Measurements from ENCODE around the gene POC1B. TPM values are rescaled to one million over a fixed set of nuclear protein-coding genes. Genes with fewer than 3 reads are reported as not detected.

POC1B gene
- total RNA-seq, 1 experiment from 2014 or later = 25.0 TPM

DNA sequence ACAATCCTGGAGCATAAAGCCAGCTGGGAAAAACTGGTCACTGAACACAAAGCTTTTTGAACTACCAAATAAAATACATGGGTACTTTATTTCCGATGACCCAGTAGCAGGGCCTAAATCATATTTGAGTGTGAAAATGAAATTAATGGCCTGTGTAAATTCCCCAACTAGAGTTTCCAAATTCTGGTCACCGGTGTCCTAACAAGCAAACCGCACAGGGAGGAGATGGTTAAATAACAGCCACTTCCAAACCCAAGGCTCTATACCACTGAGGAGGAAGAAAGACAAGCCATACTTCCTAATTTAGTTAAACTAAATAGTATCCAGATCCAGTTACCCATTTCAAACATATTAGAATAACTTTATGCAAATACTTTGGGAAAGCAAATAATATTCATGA is 133.5 kb downstream of the POC1B start:
- no peaks in the 10 kb centered on the region for H3K9me2 ChIP-seq (replicated peaks; ENCODE audit: low read length)
- no TSS peak for BruUV-seq (replicated peaks)
- ATAC-seq = no peak
- H3K4me1 ChIP-seq (ENCODE audit: insufficient read depth, low read length) = peaks cover 24% of the 10 kb centered on the region
- H4K20me1 ChIP-seq (ENCODE audit: low read length) = no peaks in the 10 kb centered on the region
- H3K9ac ChIP-seq (ENCODE audit: low read length) = no peak overlapping the region
- H3K27me3 ChIP-seq (ENCODE audit: low read length) = no peaks in the 10 kb centered on the region
- H3K79me2 ChIP-seq (ENCODE audit: low read length) = no peaks in the 10 kb centered on the region
- CTCF ChIA-PET = interaction anchor here (0.6 kb wide), 1 partner anchor 230 kb away, joined by 6 read pairs; no protein-coding TSS in a partner anchor
- POLR2A ChIA-PET (ENCODE audit: unreplicated experiment) = no interaction called here
- H3K27ac ChIP-seq (ENCODE audit: low read length) = no peak overlapping the region
- no peak overlapping the region for H3K4me3 ChIP-seq (ENCODE audit: low read length)
- no peak overlapping the region for H3K4me2 ChIP-seq (ENCODE audit: low read length)
- no peaks in the 10 kb centered on the region for H3K36me3 ChIP-seq (ENCODE audit: low read depth, low read length)
- no peaks in the 10 kb centered on the region for H3K9me3 ChIP-seq (ENCODE audit: low read length)
- H2AFZ ChIP-seq (ENCODE audit: low read length) = no peak overlapping the region
- DNase-seq = no peak
- peaks cover 2% of the 10 kb centered on the region for H3F3A ChIP-seq (ENCODE audit: low read length, unreplicated experiment)
- TF ChIP-seq EZH2 (IDR thresholded peaks at IDR 0.05; ENCODE audit: low read length, unreplicated experiment) = no peak
- TF ChIP-seq, protein P1, sequence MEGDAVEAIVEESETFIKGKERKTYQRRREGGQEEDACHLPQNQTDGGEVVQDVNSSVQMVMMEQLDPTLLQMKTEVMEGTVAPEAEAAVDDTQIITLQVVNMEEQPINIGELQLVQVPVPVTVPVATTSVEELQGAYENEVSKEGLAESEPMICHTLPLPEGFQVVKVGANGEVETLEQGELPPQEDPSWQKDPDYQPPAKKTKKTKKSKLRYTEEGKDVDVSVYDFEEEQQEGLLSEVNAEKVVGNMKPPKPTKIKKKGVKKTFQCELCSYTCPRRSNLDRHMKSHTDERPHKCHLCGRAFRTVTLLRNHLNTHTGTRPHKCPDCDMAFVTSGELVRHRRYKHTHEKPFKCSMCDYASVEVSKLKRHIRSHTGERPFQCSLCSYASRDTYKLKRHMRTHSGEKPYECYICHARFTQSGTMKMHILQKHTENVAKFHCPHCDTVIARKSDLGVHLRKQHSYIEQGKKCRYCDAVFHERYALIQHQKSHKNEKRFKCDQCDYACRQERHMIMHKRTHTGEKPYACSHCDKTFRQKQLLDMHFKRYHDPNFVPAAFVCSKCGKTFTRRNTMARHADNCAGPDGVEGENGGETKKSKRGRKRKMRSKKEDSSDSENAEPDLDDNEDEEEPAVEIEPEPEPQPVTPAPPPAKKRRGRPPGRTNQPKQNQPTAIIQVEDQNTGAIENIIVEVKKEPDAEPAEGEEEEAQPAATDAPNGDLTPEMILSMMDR (conservative IDR thresholded peaks at IDR 0.05; ENCODE audit: low read depth, low read length) = no peak
- no peak for TF ChIP-seq EZH2phosphoT487 (IDR thresholded peaks at IDR 0.05; ENCODE audit: borderline replicate concordance, low read length)
- intact Hi-C loops (cut with micrococcal nuclease) = no loop called here

- ATAC-seq (no peak), DNase-seq (no peak)
- no peak overlapping the region for H3K9ac ChIP-seq (ENCODE audit: low read length)
- peaks cover 2% of the 10 kb centered on the region for H3F3A ChIP-seq (ENCODE audit: low read length, unreplicated experiment)
- H3K4me3 ChIP-seq (ENCODE audit: low read length) = no peak overlapping the region
- peak overlapping the region; percentile 12; the same call in 1 of the 2 replicates for H3K4me2 ChIP-seq (ENCODE audit: low read length)
- intact Hi-C loops (cut with micrococcal nuclease) = no loop called here
- no TSS peak for BruUV-seq (replicated peaks)
- H3K36me3 ChIP-seq (ENCODE audit: low read depth, low read length) = no peaks in the 10 kb centered on the region
- no peaks in the 10 kb centered on the region for H4K20me1 ChIP-seq (ENCODE audit: low read length)
- CTCF ChIA-PET = interaction anchor here (0.6 kb wide), 1 partner anchor 230 kb away, joined by 6 read pairs; no protein-coding TSS in a partner anchor
- H3K9me3 ChIP-seq (ENCODE audit: low read length) = no peaks in the 10 kb centered on the region
- peaks cover 24% of the 10 kb centered on the region for H3K4me1 ChIP-seq (ENCODE audit: insufficient read depth, low read length)
- POLR2A ChIA-PET (ENCODE audit: unreplicated experiment) = no interaction called here
- H3K27me3 ChIP-seq (ENCODE audit: low read length) = no peaks in the 10 kb centered on the region
- no peak for TF ChIP-seq EZH2 (IDR thresholded peaks at IDR 0.05; ENCODE audit: low read length, unreplicated experiment)
- TF ChIP-seq, protein P1 (conservative IDR thresholded peaks at IDR 0.05; ENCODE audit: low read depth, low read length) = no peak
- no peak for TF ChIP-seq EZH2phosphoT487 (IDR thresholded peaks at IDR 0.05; ENCODE audit: borderline replicate concordance, low read length)
- H3K27ac ChIP-seq (ENCODE audit: low read length) = peak overlapping the region; percentile 84
- H3K79me2 ChIP-seq (ENCODE audit: low read length) = no peaks in the 10 kb centered on the region
- no peak overlapping the region for H2AFZ ChIP-seq (ENCODE audit: low read length)
- no peaks in the 10 kb centered on the region for H3K9me2 ChIP-seq (replicated peaks; ENCODE audit: low read length)
These were observed 134.0 kb downstream of the POC1B start for GRCh38 chr12:89391726-89392336.

Data from PC-3 (cell line).